ENCODE measurements around the gene SZRD1. TPM values are rescaled to one million over a fixed set of nuclear protein-coding genes. Genes with fewer than 3 reads are reported as not detected.
A peak's percentile ranks its signal among the peaks of the same experiment; 100 is the strongest.

The SZRD1 gene
- total RNA-seq, 1 donor: 83.1 TPM

DNA sequence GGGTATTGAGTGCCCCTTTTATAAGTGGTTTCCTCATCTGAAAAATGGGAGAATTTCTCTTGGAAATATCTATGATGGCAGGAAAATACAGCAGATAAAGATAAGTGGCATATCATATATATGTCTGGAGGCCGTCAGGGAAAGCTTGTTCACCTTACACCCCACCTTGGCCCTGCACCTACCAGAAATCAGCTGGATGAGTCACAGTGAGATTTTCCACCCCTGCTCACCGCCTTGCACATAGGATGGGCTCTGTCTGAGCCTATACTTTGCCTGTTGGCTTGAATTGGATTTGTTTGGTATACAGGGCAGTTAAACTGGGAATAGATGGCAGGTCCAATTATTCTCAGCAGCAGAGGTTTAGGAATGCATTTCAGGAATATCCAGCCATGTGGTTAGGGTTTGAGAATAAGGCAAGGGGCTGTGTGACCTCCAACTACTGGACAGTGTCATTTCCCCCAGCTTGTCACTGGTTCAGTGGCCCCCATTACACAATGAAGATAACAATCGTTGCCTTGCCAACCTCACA, 70.0 kb downstream of the SZRD1 start, which contains the start of gene SPATA21:
TSS of gene SPATA21 (minus strand) at position 479 of the 529 bp plus-strand sequence. CDS start 6,053 bp downstream, outside the sequence.
- Histone ChIP-seq H3K4me3 (ENCODE audit: low read length) (no peak within 1 kb of the TSS), H3K9me3 (ENCODE audit: low read depth, low read length) (no peaks in the 10 kb centered on the region), H3K4me1 (ENCODE audit: insufficient read depth, low read length) (peaks cover 14% of the 10 kb centered on the region), H3K27me3 (ENCODE audit: insufficient read depth, low read length) (no peaks in the 10 kb centered on the region)

DNA sequence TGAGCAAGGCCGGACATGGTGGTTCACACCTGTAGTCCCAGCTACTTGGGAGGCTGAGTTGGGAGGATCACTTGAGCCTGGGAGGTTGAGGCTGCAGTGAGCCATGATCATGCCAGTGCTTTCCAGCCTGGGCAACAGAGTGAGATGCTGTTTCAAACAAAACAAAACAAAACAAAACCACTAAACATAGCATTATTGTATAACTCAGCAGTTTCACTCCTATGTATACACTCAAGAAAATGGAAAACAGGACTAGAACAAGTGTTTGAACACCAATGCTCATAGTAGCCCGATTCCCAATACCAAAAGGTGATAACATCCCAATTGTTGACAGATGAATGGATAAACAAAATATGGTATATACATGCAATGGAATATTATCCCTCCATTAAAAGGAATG, 71.5 kb downstream of the SZRD1 start:
- Histone ChIP-seq H3K27me3 (ENCODE audit: insufficient read depth, low read length) (no peaks in the 10 kb centered on the region), H3K4me3 (ENCODE audit: low read length) (no peak overlapping the region), H3K9me3 (ENCODE audit: low read depth, low read length) (no peaks in the 10 kb centered on the region), H3K4me1 (ENCODE audit: insufficient read depth, low read length) (peaks cover 29% of the 10 kb centered on the region)

DNA sequence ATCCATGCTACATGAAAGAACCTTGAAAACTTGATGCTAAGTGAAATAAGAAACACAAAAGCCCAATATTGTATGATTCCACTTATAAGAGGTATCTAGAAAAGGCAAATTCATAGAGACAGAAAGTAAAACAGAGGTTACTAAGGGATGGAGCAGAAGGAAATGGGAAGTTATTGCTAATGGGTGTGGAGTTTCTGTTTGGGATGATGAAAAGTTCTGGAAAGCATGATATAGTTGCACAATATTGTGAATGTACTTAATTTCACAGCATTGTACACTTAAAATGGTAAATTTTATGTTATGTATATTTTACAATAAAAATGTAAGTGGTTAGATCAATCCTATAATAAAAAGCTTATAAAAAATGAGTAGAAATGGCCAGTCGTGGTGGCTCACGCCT, 71.9 kb downstream of the SZRD1 start:
- no peaks in the 10 kb centered on the region for H3K27me3 ChIP-seq (ENCODE audit: insufficient read depth, low read length)
- H3K4me3 ChIP-seq (ENCODE audit: low read length): no peak overlapping the region
- no peaks in the 10 kb centered on the region for H3K9me3 ChIP-seq (ENCODE audit: low read depth, low read length)
- H3K4me1 ChIP-seq (ENCODE audit: insufficient read depth, low read length): peaks cover 34% of the 10 kb centered on the region

DNA sequence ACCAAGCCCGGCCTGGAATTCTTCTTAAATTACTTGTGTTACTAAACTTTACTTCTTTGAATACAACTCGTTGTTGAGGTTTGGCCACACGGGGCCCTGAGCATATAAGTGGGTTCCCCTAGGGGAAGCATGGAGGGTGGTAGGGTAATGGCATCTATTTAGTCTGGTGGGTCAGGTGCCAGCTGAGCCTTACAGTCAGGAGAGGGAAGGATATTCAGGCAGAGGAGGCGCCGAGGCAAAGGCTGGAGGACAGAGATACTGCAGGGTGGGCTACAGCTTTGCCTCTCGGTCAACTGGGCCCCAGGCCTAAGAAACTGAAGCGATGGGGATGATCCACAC, 73.1 kb downstream of the SZRD1 start:
- peaks cover 45% of the 10 kb centered on the region for H3K4me1 ChIP-seq (ENCODE audit: insufficient read depth, low read length)
- H3K4me3 ChIP-seq (ENCODE audit: low read length): no peak overlapping the region
- H3K9me3 ChIP-seq (ENCODE audit: low read depth, low read length): no peaks in the 10 kb centered on the region
- H3K27me3 ChIP-seq (ENCODE audit: insufficient read depth, low read length): no peaks in the 10 kb centered on the region

DNA sequence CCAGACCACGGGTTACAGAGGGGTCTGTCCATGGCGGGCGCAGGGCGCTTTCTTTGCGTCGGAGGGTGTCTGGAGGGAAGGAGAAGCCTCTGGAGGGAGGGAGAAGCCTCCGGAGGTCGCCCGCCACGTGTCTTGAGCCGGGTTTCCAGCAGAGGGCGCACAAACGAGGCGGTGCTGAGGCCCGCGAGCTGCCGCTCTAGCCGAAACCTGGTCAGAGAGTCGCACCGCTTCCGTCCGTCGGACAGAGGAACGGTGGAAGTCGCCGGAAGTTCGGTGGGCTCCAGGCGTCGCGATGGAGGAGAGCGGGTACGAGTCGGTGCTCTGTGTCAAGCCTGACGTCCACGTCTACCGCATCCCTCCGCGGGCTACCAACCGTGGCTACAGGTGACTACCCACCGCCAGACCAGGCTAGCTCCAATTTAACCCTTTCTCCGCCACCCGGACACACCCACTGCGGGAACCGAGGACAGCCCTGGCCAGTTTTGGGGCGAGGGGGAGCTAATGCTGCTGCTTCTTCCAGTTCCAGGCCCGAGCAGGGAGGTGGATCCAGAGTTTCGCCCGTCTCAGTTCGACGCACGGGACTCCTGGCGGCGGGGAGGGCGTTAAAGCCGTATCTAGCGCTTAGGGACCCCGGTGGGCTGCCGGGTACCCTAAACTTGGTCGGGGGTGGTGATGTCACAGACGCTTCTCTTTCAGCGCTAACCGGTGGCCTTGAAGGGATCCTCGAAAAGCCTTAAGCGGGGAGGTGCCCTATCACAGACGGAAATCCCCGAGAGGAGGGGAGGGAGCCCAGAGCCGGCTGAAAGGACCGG, 73.6 kb downstream of the SZRD1 start, which contains the start of gene NECAP2:
TSS of gene NECAP2 (plus strand) at position 255 of the 812 bp plus-strand sequence. CDS start at position 293, 38 bp downstream.
- H3K27me3 ChIP-seq (ENCODE audit: insufficient read depth, low read length): no peaks in the 10 kb centered on the region
- H3K4me3 ChIP-seq (ENCODE audit: low read length): peak within 1 kb of the TSS; percentile 100
- peaks cover 48% of the 10 kb centered on the region for H3K4me1 ChIP-seq (ENCODE audit: insufficient read depth, low read length)
- H3K9me3 ChIP-seq (ENCODE audit: low read depth, low read length): no peaks in the 10 kb centered on the region

DNA sequence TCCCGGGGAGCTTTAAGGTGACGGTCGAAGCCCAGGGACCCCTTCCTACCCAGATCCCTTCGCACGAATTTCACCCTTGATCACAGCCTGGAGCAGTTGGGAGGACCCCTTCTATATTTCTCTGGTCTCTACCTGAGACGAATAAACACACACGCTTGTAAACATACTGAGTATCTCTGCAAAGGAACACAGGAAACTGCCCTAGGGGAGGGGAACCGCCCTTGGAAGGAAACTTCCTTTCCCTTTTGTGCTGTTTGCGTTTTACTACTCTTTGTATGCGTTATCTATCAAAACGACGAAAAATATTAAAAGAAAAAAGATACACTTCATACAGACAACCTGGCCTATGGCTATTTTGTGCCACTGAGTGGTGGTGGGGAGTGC, 74.2 kb downstream of the SZRD1 start:
- Histone ChIP-seq H3K27me3 (ENCODE audit: insufficient read depth, low read length) (no peaks in the 10 kb centered on the region), H3K4me1 (ENCODE audit: insufficient read depth, low read length) (peaks cover 48% of the 10 kb centered on the region), H3K9me3 (ENCODE audit: low read depth, low read length) (no peaks in the 10 kb centered on the region), H3K4me3 (ENCODE audit: low read length) (peak overlapping the region; percentile 100)

DNA sequence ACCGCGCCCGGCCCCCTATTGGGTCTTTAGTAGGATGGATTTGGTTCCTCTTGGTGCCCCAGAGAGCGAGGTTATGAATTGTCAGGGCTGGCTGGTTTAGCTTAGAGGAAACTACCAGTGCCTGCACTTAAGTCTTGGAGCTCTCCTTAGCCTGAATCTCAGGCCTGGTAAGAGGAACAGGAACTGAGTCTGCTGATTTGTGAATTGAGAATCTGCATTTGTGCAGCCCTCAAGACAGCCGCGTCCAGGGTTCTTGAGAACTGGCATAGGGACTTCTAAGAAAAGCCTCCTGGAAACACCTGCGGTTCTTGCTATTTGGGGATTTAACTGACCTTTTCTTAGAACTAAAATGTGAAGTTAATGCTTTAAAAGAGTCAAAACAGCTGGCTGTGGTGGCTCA, 75.2 kb downstream of the SZRD1 start:
- Histone ChIP-seq H3K27me3 (ENCODE audit: insufficient read depth, low read length) (no peaks in the 10 kb centered on the region), H3K4me3 (ENCODE audit: low read length) (no peak overlapping the region), H3K4me1 (ENCODE audit: insufficient read depth, low read length) (peaks cover 48% of the 10 kb centered on the region), H3K9me3 (ENCODE audit: low read depth, low read length) (no peaks in the 10 kb centered on the region)

DNA sequence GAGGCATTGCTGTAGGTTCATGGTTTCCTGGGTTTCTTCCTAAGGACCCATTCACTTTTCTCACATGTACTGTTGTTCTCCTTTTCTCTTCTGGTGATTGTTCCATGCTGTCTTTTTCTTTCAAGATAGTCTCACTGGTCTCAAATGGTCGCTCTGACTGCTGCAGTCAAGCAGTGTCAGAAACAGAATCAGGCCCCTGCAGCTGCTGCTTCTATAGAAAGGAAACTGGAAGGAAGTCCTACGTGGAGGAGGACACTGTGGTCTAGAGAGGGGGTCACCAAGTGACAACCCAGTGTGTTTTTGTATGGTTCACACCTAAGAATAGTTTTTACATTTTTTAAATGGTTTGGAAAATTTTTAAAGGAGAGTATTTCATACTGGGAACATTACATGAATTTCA, 75.9 kb downstream of the SZRD1 start:
- Histone ChIP-seq H3K4me1 (ENCODE audit: insufficient read depth, low read length) (peaks cover 48% of the 10 kb centered on the region), H3K4me3 (ENCODE audit: low read length) (no peak overlapping the region), H3K9me3 (ENCODE audit: low read depth, low read length) (no peaks in the 10 kb centered on the region), H3K27me3 (ENCODE audit: insufficient read depth, low read length) (no peaks in the 10 kb centered on the region)

DNA sequence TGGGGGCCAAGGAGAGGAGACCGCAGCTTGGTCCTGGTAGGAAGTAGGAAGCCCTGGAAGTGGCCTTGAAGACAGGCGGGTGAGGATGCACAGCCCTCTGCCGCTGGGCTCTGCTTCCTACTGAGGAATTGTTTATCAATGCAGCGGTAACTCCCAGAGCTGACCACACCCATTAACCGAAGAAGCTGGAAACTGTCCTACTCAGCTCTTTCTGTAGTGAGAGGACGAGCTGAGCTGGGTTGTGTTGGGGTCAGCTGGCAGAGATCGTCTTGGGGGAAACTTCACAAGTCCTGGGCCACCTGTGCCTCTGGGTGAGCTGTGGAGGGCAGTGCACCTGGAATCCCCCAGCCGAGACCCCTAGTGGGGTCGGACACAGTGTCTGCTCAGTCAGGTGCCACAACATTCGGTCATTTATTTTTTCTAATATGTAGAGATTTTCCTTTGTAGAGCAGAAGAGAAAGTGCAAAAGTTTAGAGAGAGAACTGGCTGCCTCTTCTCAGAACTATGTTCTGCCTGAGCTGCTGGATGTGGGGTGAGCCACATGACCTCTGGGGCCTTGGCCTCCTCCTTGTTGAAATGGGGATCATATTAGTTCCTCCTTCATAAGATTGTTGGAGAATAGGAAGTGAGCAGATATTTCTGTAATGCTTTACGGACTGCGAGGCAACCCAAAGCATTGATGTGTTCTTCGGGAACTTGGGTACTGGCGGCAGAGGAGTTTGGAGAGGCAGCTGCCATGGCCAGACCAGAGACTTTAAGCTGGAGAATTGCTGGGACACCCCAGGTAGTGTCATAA, 77.1 kb downstream of the SZRD1 start:
- no peak overlapping the region for H3K4me3 ChIP-seq (ENCODE audit: low read length)
- H3K27me3 ChIP-seq (ENCODE audit: insufficient read depth, low read length): no peaks in the 10 kb centered on the region
- H3K4me1 ChIP-seq (ENCODE audit: insufficient read depth, low read length): peaks cover 48% of the 10 kb centered on the region
- no peaks in the 10 kb centered on the region for H3K9me3 ChIP-seq (ENCODE audit: low read depth, low read length)

DNA sequence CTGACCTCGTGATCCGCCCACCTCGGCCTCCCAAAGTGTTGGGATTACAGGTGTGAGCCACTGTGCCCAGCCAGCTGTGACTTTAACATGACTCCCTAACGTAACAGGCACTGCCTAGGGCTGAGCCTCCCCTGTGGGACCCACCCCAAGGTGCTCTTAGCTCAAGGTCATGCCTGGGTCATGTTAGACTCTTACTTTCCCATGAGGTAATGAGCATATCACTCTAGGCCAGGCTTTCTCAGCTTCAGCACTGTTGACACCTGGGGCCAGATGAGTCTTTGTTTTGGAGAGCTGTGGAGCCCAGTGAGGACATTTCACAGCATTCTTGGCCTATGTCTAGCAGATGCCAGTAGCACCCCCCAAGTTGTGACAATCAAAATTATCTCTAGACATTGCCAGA, 78.0 kb downstream of the SZRD1 start:
- Histone ChIP-seq H3K4me1 (ENCODE audit: insufficient read depth, low read length) (peaks cover 47% of the 10 kb centered on the region), H3K9me3 (ENCODE audit: low read depth, low read length) (no peaks in the 10 kb centered on the region), H3K27me3 (ENCODE audit: insufficient read depth, low read length) (no peaks in the 10 kb centered on the region), H3K4me3 (ENCODE audit: low read length) (no peak overlapping the region)

DNA sequence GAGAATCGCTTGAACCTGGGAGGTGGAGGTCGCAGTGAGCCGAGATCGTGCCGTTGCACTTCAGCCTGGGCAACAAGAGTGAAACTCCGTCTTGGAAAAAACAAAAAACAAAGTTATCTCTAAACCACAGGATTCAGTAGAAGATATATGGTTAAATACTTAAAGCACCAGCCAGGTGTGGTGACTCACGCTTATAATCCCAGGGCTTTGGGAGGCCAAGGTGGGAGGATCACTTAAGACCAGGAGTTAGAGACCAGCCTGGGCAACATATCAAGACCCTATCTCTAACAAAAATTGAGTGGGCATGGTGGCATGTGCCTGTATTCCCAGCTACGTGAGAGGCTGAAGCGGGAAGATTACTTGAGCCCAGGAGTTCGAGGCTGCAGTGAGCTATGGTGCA, 79.1 kb downstream of the SZRD1 start:
- Histone ChIP-seq H3K4me3 (ENCODE audit: low read length) (no peak overlapping the region), H3K4me1 (ENCODE audit: insufficient read depth, low read length) (peaks cover 43% of the 10 kb centered on the region), H3K27me3 (ENCODE audit: insufficient read depth, low read length) (no peaks in the 10 kb centered on the region), H3K9me3 (ENCODE audit: low read depth, low read length) (no peaks in the 10 kb centered on the region)

DNA sequence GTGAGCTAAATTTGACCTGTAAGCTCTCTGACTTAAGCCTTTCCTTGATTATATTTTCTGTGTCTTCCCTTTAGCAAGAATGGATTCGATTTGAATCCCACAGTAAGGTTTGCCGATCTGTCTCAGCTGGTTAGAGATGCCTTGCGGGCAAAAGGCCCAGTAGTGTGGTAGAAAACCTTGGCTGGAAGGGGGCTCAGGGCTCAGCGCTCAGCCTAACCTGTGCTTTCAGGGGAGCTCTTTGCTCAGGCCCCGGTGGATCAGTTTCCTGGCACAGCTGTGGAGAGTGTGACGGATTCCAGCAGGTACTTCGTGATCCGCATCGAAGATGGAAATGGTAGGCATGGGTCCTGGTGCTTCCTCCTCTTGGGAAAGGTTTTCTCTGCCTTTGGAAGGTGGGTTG, 80.6 kb downstream of the SZRD1 start:
- H3K4me1 ChIP-seq (ENCODE audit: insufficient read depth, low read length): peaks cover 28% of the 10 kb centered on the region
- H3K4me3 ChIP-seq (ENCODE audit: low read length): no peak overlapping the region
- H3K9me3 ChIP-seq (ENCODE audit: low read depth, low read length): no peaks in the 10 kb centered on the region
- H3K27me3 ChIP-seq (ENCODE audit: insufficient read depth, low read length): no peaks in the 10 kb centered on the region

Other genes starting within 250 kb of the SZRD1 start
- 0.63 TPM for gene EPHA2, start 211.2 kb upstream of the SZRD1 start, total RNA-seq
- gene ARHGEF19, start 154.6 kb upstream of the SZRD1 start, total RNA-seq: 1.9 TPM
- 1.8 TPM for gene CPLANE2, start 130.1 kb upstream of the SZRD1 start, total RNA-seq
- 25.6 TPM for gene FBXO42, start 14.8 kb upstream of the SZRD1 start, total RNA-seq
- gene SPATA21, start 70.2 kb downstream of the SZRD1 start, total RNA-seq: 0.10 TPM
- gene NECAP2, start 73.5 kb downstream of the SZRD1 start, total RNA-seq: 111 TPM
- under 0.01 TPM for gene RNU1-1, start 147.0 kb downstream of the SZRD1 start, total RNA-seq
- 15.4 TPM for gene NBPF1, start 246.3 kb downstream of the SZRD1 start, total RNA-seq